Heart left ventricle (tissue), 13 donors: ENCODE results near the gene NSUN4.

ENCODE experiments used
- CTCF ChIP-seq, 12 donors: fragments of 200-600 bp; sonication (generic) in 4 of 12; IDR thresholded peaks; one replicate each; pipeline versions ENCODE4 v1.5.0 to v1.8.0; 2018 to 2022; ENCODE audit warnings: antibody characterized with exemption in 12 of 12, mild to moderate bottlenecking in 5 of 12
- POLR2A ChIP-seq, 2 donors: fragments of 450-650 bp; IDR thresholded peaks; one replicate each; pipeline ENCODE4 v1.6.1; 2017; ENCODE audit warnings: antibody characterized with exemption in 2 of 2, mild to moderate bottlenecking in 2 of 2, moderate library complexity in 2 of 2
- donor health status: ischemic (EF 13 %, LVEDD 7.1; RV severe dilation, severe dysfunction).
- donor health status: DM: no; HTN: yes; CAD: no.
- donor health status: DM: no; HTN: no; CAD: no.
- donor health status: ischemic (EF 25% LVEDD 6.9; RV normal size, moderate dysfunction).
- donor health status: ischemic (EF 25% LVEDD 5.7; RV mildly dilated, moderate dysfunction).
- donor health status: ischemic (EF 35%, LVEDD 5.7; RV mildly dilated, moderate dysfunction).
- donor health status: nonischemic (EF 11% LVEDD 7.7; RV severe dilation, severe dysfunction).
- donor health status: DM: yes; HTN: yes; CAD: no.
- donor health status: PGD.
- donor health status: ischemic (EF 29% LVEDD 5.4; RV normal size, mild dysfunction).
- donor health status: nonischemic (EF 23%, LVEDD 6.1; RV moderate dilation, normal function).

- TF ChIP-seq CTCF (IDR thresholded peaks at IDR 0.05) (no peak), POLR2A (IDR thresholded peaks at IDR 0.05) (no peak)
Measured at GRCh38 chr1:46341222-46342083, 846 bp downstream of the NSUN4 start.
